NCI-H187 (cell line): ENCODE data around the gene ARID1B.

Experiments
- DNase-seq, 2 experiments: peaks; one replicate each; lab custom pipeline; 2025; lab: John Stamatoyannopoulos, UW

The ARID1B gene

DNA sequence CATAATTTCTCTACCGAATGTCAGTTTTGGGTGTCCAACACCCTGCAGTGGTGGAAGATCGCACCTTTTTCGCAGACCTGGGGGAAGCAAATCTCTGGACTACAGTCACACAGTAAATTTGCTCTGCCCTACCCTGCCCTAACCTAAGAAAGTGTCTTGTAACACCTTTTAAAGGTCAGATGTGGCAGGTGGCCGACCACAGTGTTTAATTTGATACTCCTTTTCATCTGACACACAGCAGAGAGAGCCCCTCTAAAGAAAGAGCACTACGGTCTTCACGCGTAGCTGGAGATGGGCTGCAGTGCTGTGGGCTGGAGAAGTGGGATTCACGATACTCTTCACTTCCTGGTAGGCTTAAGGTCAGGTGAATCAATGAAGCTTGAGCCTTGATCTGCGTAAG is 436.2 kb downstream of the ARID1B start:
- DNase-seq: no peak

GRCh38 chr6:157213907-157214565 is 436.9 kb downstream of the ARID1B start:
- DNase-seq: no peak

- no peak for DNase-seq
Measured at GRCh38 chr6:157215717-157216116, 438.5 kb downstream of the ARID1B start.

DNA sequence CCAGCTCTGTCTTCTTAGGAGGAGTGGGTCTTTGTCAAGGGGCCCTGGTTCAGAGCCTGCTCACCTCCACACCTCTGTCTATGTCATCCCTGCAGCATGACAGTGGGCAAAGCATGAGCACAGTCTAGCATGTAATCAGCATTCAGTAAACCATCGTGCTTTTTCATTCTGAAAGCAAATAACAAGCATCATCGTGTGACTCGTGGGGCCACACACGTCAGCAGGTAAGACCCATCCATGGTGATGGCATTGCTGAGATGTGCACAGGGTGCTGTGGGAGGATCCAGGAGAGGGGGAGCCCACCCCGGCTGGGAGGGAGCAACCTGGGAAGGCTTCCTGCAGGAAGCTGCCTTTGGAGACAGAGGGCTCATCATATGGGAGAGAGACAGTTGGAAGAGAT is 439.4 kb downstream of the ARID1B start:
- DNase-seq: no peak

DNA sequence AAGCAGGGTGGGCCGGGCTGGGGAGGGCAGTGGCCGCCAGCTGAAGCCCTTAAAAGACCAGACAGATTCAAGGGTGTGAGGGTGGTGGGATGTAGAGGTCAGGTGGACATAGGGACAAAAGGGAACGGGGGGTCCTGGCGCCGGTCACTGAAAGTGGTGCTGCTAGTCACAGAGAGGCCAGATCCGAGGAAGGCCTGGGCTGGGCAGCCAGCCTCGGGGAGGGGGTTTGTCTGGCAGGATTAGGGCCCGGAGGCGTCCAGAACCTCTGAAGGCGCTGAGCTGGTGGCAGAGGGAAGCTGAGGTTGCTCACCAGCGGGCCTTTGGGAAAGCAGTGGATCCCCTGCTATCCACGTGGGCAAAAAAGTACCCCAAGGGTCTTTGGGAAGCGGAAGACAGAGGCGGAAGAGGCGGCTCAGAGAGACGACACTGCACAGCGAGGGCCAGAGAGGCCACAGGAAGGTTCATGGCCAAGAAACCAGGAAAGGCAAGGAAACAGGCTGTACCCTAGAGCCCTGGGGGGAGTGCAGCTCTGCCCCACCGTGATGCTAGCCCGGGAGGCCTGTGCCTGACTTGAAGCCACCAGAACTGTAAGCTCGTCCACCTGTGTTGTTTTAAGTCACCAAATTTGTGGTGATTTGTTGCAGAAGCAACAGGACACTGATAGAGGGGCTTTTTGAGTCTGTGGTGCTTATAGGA is 440.2 kb downstream of the ARID1B start:
- DNase-seq: no peak

GRCh38 chr6:157217894-157218370 is 440.8 kb downstream of the ARID1B start:
- DNase-seq: no peak

GRCh38 chr6:157218371-157219198 is 441.4 kb downstream of the ARID1B start:
- no peak for DNase-seq

DNA sequence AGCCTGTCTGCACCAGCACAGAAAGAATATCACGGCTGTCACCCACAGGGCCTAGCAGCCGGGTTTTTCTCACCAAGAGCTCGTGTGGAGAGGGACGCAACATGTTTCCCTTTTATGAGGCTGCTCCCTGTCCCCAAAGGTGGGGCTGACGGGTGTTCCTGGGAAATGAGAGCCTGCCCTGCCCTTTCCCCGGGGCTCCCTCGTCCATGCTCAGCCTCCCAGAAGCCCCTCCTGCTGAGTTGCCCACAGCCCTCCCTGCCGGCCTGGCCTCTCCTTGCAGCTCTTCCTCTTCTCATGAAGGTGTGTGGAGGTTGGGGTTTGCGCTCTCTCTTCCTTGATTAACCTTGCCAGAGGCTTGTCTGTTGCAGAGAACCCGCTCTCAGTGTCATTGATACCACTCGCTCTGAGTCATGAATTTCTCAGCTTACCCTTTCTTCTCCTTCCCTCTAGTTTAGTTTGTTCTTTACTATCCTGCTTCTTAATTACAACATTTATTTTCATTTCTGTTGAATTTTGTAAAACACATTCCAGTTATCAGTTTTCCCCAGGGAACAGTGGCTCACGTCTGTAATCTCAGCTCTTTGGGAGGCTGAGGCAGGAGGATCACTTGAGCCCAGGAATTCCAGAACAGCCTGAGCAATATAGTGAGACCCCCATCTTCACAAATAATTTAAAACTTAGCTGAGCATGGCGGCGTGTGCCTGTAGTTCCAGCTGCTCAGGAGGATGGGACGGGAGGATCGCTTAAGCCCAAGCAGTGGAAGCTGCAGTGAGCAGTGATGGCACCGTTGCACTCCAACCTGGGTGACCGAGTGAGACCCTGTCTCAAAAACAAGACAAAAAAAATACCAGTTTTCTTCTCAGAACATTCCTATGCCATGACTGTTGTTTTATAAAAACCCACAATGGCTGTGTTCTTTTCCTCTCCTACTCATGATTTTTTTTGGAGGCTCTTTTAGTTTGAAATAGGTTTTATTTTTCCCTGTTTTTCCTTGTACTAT is 442.3 kb downstream of the ARID1B start:
- no peak for DNase-seq

GRCh38 chr6:157220485-157220884 is 443.3 kb downstream of the ARID1B start:
- DNase-seq: no peak

DNA sequence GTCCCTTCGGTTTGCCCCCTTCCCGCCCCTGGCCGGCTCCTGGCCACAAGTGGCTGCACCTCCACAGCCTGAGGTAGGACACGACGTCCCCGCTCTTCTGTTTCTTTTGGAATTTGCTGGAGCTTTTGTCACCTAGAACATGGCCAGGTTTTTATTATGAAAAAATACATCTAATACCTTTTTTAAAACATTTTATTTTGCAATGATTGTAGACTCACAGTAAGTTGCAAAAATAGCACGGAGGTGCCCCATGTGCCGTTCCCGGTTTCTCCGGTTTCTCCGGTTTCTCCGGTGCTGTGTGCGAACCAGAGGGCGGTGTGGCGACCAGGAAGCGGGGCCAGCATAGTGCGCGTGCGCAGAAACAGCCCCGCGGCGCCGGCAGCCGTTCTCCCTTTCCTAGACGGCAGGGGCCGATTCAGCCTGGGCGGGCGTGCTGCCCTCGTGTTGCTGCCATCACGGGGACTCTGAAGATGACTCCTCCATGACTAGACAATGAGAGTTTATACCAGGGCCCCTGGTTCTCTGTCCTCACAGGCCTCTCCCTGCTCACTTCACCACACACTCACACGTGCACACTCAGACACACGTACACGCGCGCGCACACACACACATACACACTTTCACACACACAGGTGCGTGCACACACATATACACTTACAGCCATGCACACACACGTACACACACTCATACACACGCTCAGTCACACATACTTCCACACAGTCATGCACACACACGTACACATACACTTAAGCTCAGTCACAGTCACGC is 444.1 kb downstream of the ARID1B start:
- DNase-seq: no peak

- DNase-seq: no peak
Measured at GRCh38 chr6:157221817-157222175, 444.6 kb downstream of the ARID1B start.

DNA sequence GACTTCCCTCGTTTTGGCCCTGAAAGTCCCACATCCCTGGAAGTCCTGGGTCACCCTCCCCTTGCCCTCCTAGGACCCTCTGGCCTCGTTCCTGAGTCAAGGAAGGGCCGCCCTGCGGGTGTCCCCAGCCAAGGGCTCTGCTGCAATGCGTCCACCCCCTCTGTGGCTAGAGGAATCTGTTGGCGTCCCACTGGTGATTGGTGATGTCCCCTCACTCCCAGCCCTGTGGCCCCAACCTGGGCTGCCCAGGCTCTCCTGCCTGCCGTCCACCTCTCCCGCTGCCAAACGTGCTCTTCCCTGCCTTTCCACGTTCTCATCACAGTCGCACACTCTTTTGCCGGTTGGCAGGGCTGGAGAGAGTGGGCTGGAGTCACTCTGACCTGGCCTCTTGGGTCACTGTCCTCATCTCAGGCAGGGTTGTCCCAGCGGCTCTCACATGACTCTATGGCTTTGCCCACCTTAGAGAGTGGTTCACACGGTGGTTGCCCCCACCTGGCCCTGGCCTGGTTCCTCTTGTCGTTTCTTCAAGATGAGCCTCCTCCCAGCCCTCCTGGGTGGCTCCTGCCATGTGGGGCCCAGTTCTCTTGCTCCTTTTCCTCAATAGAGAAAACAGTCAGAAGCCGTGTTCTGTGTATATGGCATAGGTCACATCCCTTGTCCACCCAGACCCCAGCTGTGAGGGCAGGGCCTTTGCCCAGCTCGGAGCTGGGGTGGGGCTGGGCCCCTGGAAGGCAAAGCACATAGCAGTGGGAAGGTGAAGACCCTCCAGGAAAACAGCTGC is 445.2 kb downstream of the ARID1B start:
- DNase-seq: no peak

DNA sequence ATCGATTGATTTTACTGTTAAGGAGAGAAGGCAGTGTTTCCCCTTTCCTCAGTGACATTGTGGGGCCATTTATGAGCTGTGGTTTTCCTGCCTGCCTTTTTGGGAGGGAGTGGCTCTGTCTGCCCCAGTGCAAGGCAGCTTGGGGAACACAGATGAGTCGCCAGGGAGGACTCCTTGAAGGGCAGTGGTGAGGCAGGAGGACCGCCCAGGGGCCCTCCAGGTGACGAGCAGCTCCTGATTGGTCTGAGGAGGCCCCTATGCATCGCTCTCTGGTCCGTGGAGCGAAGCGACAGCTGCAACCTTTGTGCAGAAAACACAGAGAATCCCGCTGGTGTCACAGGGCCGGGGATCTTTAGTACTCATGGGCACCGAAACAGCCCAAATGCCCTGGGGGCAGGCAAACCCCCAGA is 445.8 kb downstream of the ARID1B start:
- no peak for DNase-seq

GRCh38 chr6:157223511-157223910 is 446.3 kb downstream of the ARID1B start:
- no peak for DNase-seq

DNA sequence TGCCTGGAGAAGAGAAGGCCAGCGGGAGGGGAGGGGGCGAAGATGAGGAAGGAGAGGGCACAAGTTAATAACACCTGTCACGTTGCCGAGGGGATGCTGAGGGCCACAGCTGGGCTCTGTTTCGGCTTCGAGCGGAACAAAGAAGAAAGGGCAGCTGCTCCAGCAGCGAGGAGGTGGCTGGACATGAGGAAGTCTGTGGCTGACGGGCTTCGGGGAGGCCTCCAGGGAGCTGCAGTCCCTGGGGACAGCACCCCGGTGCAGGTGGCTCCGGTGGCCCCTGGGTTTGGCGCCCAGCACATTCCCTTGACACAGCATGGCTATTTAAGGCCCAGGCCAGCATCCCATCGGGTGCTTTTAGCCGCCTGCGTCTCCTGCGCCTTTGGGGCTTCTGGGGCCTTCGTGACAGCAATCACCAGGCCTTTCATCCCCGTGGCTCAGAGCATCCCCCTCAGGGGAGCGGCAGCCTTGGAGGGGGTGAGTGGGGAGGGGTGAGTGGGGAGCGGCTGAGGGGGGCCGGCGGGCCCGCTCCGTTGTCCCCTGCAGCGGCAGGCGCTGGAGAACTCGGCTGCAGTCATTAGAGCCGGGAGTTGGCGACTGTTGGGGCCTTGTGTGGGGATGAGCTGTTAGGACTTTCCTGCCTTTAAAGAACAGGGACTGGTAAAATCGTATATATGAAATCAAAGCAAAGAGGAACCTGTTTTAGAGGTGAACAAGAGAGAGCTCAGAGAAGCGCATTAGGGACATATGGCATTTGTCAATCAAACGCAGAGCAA is 447.2 kb downstream of the ARID1B start:
- DNase-seq: no peak

- DNase-seq: no peak
Measured at GRCh38 chr6:157224951-157225574, 447.9 kb downstream of the ARID1B start.

- no peak for DNase-seq
Measured at GRCh38 chr6:157225575-157225995, 448.4 kb downstream of the ARID1B start.

- no peak for DNase-seq
Measured at GRCh38 chr6:157226026-157226625, 448.9 kb downstream of the ARID1B start.
